HepG2 (cell line): ENCODE results near the gene BATF. TPM values are rescaled to one million over a fixed set of nuclear protein-coding genes. Genes with fewer than 3 reads are reported as not detected.

Experiments
- ATF7-NPFF ChIP-seq: sonication (generic); formaldehyde crosslinking; IDR thresholded peaks from 2 replicates; pipeline ENCODE4 v1.8.1; 2023; ENCODE audit warnings: mild to moderate bottlenecking, low read depth, missing genetic modification reagents, moderate library complexity
- ATRX ChIP-seq: sonication (generic); formaldehyde crosslinking; IDR thresholded peaks from 2 replicates; pipeline ENCODE4 v1.4.0; 2020; ENCODE audit warnings: missing genetic modification reagents, borderline replicate concordance
- BORCS8-MEF2B ChIP-seq: sonication (generic); formaldehyde crosslinking; IDR thresholded peaks from 2 replicates; pipeline ENCODE4 v1.8.0; 2022; ENCODE audit warnings: mild to moderate bottlenecking, missing genetic modification reagents
- DNMT3B ChIP-seq: conservative IDR thresholded peaks from 2 replicates; pipeline ENCODE4 v1.6.1; 2016; ENCODE audit warnings: missing biosample characterization, control low read depth
- GPN1 ChIP-seq: sonication (generic); formaldehyde crosslinking; IDR thresholded peaks from 2 replicates; pipeline ENCODE4 v1.5.1; 2020; ENCODE audit warnings: missing genetic modification reagents, borderline replicate concordance
- KLF11 ChIP-seq: IDR thresholded peaks from 2 replicates; pipeline ENCODE4 v1.6.1; 2016; ENCODE audit warnings: missing compliant biosample characterization
- RNF2 ChIP-seq: fragments of 450-650 bp; conservative IDR thresholded peaks from 2 replicates; pipeline ENCODE4 v1.6.1; 2016; ENCODE audit warnings: low read depth
- SMARCE1 ChIP-seq: fragments of 450-650 bp; IDR thresholded peaks from 2 replicates; pipeline ENCODE4 v1.6.1; 2017; ENCODE audit warnings: borderline replicate concordance
- SP1 ChIP-seq, 2 experiments: fragments of 450-650 bp in 1 of 2; sonication (generic) in 1 of 2; formaldehyde crosslinking in 1 of 2; IDR thresholded peaks; 2 replicates each; pipeline versions ENCODE4 v1.4.0 to v1.6.1; 2016 to 2020; ENCODE audit warnings: missing genetic modification reagents in 1 of 2
- ZMYM4 ChIP-seq: sonication (generic); formaldehyde crosslinking; IDR thresholded peaks from 2 replicates; pipeline ENCODE4 v1.8.1; 2023; ENCODE audit warnings: mild to moderate bottlenecking, missing genetic modification reagents
- ZNF224 ChIP-seq: sonication (generic); formaldehyde crosslinking; IDR thresholded peaks from 2 replicates; pipeline ENCODE4 v1.5.0; 2020; ENCODE audit warnings: mild to moderate bottlenecking, missing genetic modification reagents
- ZNF317 ChIP-seq: sonication (generic); formaldehyde crosslinking; IDR thresholded peaks from 2 replicates; pipeline ENCODE4 v1.5.0; 2020; ENCODE audit warnings: mild to moderate bottlenecking, missing genetic modification reagents
- ZNF513 ChIP-seq: sonication (generic); formaldehyde crosslinking; conservative IDR thresholded peaks from 2 replicates; pipeline ENCODE4 v1.5.0; 2020; ENCODE audit warnings: missing genetic modification reagents
- ZXDC ChIP-seq: sonication (generic); formaldehyde crosslinking; IDR thresholded peaks from 2 replicates; pipeline ENCODE4 v1.5.0; 2020; ENCODE audit warnings: mild to moderate bottlenecking, missing genetic modification reagents
- polyA plus RNA-seq, 8 experiments: library from polyadenylated mRNA; depleted of rRNA in 3 of 8; stranded (reverse) in 7 of 8; unstranded in 1 of 8; fragments of >200 nt; fragmentation: Illumina TruSeq in 4 of 8; extraction: Trizol in 4 of 8; gene quantifications; 2 replicates each; pipeline versions ENCODE4 v1.2.1 to v1.2.3, GENCODE V29; 2011 to 2016; ENCODE audit warnings: low read depth in 4 of 8, missing spikeins in 1 of 8, mixed read lengths in 1 of 8; ENCODE audit not compliant: insufficient read depth in 1 of 8
- total RNA-seq, 5 experiments: library from RNA; depleted of rRNA; stranded (reverse); fragments of >200 nt; fragmentation: Illumina TruSeq; extraction: Trizol; gene quantifications; 2 replicates each; pipeline ENCODE4 v1.2.3, GENCODE V29; 2016; ENCODE audit warnings: low read depth in 1 of 5
- TF ChIP-seq, protein P1 (sequence below): sonication (generic); formaldehyde crosslinking; IDR thresholded peaks from 2 replicates; pipeline ENCODE4 v1.5.0; 2020; ENCODE audit warnings: mild to moderate bottlenecking, missing genetic modification reagents, borderline replicate concordance
- TF ChIP-seq, protein P2 (sequence below): IDR thresholded peaks from 2 replicates; pipeline ENCODE4 v1.6.1; 2012; ENCODE audit warnings: low read depth, low read length, improper control_type of control experiment
- TF ChIP-seq, protein P3 (sequence below): sonication (generic); formaldehyde crosslinking; conservative IDR thresholded peaks from 2 replicates; pipeline ENCODE4 v1.4.0; 2020; ENCODE audit warnings: missing genetic modification reagents
- TF ChIP-seq, protein P4 (sequence below): sonication (generic); formaldehyde crosslinking; conservative IDR thresholded peaks from 2 replicates; pipeline ENCODE4 v1.8.1; 2023; ENCODE audit warnings: missing genetic modification reagents

Gene BATF
- total and polyA plus RNA-seq, 2 of the 13 experiments (the other 11 are each of a cell fraction or from before 2014, with no cell fraction given): 0.22 to 0.37 TPM

DNA sequence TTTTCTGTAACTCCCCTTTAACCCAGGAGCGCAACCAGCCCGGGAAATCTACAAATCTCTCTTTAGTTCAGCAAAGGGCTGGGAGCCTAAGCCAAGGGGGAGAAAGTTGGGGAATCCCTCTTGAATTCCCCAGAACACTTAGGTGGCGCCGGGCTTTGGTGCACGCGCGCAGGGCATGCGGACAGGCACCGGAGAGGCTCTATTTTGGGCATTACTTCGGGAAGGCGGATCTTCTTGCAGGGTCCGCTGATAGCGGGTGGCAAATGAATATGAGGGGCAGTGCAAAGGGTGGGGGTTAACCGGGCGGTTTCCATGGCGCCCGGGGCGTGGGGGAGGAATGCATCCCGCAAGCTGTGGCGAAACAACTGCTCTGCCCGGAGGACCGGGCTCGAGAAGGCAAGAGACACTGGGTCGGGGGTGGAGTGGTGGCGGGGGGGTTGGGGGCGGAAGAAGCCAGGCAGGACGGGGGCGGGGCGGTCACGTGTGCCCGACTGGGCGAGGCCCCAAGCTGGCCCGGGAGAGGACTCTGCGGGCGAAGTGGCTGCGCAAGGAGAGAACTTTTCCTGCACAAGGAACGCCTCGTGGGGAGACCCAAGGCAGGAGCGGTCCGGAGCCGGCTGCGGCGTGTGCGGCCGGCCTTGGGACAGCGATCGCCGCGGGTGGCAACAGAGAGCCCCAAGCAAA lies 56.0 kb downstream of the BATF start, which contains the start of gene FLVCR2 (continued):
- TF ChIP-seq, protein P1, sequence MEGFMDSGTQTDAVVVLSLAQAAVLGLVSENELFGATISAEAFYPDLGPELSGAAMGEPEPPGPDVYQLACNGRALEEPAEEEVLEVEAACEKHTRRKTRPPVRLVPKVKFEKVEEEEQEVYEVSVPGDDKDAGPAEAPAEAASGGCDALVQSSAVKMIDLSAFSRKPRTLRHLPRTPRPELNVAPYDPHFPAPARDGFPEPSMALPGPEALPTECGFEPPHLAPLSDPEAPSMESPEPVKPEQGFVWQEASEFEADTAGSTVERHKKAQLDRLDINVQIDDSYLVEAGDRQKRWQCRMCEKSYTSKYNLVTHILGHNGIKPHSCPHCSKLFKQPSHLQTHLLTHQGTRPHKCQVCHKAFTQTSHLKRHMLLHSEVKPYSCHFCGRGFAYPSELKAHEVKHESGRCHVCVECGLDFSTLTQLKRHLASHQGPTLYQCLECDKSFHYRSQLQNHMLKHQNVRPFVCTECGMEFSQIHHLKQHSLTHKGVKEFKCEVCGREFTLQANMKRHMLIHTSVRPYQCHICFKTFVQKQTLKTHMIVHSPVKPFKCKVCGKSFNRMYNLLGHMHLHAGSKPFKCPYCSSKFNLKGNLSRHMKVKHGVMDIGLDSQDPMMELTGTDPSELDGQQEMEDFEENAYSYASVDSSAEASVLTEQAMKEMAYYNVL (CRISPR knock-in tag): no peak
- no peak for TF ChIP-seq ZNF513 (CRISPR knock-in tag)
- no peak for TF ChIP-seq GPN1 (CRISPR knock-in tag)
- TF ChIP-seq KLF11 (CRISPR knock-in tag): no peak
- TF ChIP-seq SP1 (IDR thresholded peaks at IDR 0.05): no peak
- no peak for TF ChIP-seq SP1 (CRISPR knock-in tag; IDR thresholded peaks at IDR 0.05)
- TF ChIP-seq, protein P2, sequence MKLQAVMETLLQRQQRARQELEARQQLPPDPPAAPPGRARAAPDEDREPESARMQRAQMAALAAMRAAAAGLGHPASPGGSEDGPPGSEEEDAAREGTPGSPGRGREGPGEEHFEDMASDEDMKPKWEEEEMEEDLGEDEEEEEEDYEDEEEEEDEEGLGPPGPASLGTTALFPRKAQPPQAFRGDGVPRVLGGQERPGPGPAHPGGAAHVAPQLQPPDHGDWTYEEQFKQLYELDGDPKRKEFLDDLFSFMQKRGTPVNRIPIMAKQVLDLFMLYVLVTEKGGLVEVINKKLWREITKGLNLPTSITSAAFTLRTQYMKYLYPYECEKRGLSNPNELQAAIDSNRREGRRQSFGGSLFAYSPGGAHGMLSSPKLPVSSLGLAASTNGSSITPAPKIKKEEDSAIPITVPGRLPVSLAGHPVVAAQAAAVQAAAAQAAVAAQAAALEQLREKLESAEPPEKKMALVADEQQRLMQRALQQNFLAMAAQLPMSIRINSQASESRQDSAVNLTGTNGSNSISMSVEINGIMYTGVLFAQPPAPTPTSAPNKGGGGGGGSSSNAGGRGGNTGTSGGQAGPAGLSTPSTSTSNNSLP: no peak
- TF ChIP-seq ZNF317 (CRISPR knock-in tag): no peak
- no peak for TF ChIP-seq ATF7-NPFF (CRISPR knock-in tag)
- TF ChIP-seq DNMT3B (CRISPR knock-in tag): no peak
- no peak for TF ChIP-seq BORCS8-MEF2B (CRISPR knock-in tag)
- TF ChIP-seq ZMYM4 (CRISPR knock-in tag): no peak
- TF ChIP-seq ZXDC (CRISPR knock-in tag): 0 out of 2 replicates have a peak, but pooled peaks have one; percentile 54
- TF ChIP-seq RNF2: no peak
- TF ChIP-seq, protein P3, sequence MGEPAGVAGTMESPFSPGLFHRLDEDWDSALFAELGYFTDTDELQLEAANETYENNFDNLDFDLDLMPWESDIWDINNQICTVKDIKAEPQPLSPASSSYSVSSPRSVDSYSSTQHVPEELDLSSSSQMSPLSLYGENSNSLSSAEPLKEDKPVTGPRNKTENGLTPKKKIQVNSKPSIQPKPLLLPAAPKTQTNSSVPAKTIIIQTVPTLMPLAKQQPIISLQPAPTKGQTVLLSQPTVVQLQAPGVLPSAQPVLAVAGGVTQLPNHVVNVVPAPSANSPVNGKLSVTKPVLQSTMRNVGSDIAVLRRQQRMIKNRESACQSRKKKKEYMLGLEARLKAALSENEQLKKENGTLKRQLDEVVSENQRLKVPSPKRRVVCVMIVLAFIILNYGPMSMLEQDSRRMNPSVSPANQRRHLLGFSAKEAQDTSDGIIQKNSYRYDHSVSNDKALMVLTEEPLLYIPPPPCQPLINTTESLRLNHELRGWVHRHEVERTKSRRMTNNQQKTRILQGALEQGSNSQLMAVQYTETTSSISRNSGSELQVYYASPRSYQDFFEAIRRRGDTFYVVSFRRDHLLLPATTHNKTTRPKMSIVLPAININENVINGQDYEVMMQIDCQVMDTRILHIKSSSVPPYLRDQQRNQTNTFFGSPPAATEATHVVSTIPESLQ (CRISPR knock-in tag): no peak
- no peak for TF ChIP-seq SMARCE1
- TF ChIP-seq, protein P4, sequence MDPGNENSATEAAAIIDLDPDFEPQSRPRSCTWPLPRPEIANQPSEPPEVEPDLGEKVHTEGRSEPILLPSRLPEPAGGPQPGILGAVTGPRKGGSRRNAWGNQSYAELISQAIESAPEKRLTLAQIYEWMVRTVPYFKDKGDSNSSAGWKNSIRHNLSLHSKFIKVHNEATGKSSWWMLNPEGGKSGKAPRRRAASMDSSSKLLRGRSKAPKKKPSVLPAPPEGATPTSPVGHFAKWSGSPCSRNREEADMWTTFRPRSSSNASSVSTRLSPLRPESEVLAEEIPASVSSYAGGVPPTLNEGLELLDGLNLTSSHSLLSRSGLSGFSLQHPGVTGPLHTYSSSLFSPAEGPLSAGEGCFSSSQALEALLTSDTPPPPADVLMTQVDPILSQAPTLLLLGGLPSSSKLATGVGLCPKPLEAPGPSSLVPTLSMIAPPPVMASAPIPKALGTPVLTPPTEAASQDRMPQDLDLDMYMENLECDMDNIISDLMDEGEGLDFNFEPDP (CRISPR knock-in tag): no peak
- no peak for TF ChIP-seq ATRX (CRISPR knock-in tag)
- TF ChIP-seq ZNF224 (CRISPR knock-in tag): no peak
